NK-92 treated with Interleukin-12 subunit alpha and Interleukin-12 subunit beta, amount 100 ng/mL, for 24 hours (cell line): ENCODE data around the gene PTPN13.
"Not testable (repeated sequence)": the region's sequence is repeated elsewhere in the genome, so short reads cannot be mapped to it uniquely, and the experiment has no call there.

ENCODE experiments used
- DNase-seq: peaks from one replicate; lab custom pipeline; 2025; lab: John Stamatoyannopoulos, UW

PTPN13 gene

DNA sequence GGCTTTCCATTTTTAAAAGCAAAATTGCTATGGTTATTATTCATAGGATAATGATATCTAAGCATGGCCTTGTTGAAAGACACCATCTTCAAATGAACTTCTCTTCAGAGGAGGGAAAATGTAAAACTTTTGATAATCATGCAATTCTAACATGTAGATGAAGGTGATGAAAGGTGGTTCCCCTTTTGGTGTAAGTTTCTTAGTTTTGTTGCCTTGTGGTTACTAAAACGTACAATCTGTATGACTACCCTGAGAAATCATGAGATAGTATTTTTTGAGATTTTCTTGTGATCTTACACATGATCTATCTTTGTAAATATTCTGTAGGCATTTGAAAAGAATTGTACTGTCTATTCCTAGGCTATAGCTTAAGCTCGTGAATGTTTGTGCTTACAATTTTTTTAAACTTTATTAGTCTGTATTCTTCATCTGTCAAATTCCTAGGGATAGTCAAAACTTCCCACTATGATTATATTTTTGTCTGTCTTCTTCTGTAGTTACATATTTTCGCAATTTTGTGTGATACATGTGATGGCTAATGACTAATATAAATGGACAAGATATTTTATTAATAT, 47.5 kb downstream of the PTPN13 start:
- DNase-seq, result no peak

DNA sequence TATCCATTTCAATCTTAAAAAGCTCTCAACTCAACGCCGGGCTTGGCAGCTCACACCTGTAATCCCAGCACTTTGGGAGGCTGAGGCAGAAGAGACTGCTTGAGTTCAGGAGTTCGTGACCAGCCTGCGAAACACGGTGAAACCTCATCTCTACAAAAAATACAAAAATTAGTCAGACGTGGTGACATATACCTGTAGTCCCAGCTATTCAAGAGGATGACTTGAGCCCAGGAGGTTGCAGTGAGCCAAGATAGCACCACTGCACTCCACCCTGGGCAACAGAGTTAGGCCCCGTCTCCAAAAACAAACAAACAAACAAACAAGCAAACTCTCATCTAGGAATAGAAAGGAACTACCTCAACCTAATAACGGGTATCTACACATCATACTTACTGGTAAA, 50.8 kb downstream of the PTPN13 start:
- no peak for DNase-seq

DNA sequence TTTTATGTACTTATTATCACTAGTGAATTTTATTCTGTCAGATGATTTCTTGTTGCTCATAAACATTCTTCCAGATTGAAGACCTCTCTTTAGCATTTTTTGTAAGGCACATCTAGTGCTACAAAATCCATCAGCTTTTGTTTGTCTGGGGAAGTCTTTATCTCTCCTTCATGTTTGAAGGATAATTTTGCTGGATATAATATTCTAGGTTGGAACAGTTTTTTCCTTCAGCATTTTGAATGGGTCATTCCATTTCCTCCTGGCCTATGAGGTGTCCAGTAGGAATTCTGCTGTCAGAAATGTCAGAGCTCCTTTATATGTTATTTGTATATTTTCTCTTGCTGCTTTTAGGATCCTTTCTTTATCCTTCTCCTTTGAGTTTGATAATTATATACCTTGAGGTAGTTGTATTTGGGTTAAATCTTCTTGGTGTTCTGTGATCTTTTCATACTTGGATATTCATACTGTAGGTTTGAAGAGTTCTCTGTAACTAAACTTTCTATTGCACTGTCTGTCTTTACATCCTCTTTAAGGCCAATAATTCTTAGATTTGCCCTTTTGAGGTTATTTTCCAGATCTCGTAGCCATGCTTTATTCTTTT, 58.3 kb downstream of the PTPN13 start:
- no peak for DNase-seq

DNA sequence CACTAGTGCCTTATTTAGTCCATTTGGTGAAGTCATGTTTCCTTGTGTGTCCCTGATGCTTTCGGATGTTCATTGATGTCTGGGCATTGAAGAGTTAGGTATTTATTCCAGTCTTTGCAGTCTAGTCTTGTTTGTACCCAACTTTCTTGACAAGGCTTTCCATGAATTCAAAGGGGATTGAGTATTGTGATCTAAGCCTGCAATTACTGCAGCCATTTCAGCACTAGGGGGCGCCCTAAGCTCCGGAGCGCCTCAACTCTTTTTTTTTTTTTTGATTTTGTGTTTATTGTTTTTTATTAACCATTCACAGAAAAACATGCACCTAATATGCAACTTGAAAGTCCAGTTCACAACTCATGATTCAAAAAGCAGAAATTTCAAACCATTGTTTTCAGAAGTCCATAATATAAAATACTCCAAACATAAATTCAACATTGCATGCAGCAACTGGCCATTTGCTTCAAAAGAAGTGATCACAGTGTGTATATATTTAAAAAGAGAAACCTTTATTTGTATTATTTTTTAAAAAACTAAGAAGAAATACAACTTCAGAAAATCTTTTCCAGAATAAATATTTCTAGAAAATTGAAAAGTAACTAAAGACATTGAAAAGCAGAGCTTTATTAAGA, 59.2 kb downstream of the PTPN13 start:
- DNase-seq, result no peak

DNA sequence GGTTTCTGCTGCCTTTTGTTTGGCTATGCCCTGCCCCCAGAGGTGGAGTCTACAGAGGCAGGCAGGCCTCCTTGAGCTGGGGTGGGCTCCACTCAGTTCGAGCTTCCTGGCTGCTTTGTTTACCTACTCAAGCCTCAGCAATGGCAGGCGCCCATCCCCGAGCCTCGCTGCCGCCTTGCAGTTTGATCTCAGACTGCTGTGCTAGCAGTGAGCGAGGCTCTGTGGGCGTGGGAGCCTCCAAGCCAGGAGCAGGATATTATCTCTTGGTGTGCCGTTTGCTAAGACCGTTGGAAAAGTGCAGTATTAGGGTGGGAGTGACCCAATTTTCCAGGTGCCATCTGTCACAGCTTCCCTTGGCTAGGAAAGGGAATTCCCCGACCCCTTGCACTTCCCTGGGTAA, 62.7 kb downstream of the PTPN13 start:
- DNase-seq, result not testable (repeated sequence)

DNA sequence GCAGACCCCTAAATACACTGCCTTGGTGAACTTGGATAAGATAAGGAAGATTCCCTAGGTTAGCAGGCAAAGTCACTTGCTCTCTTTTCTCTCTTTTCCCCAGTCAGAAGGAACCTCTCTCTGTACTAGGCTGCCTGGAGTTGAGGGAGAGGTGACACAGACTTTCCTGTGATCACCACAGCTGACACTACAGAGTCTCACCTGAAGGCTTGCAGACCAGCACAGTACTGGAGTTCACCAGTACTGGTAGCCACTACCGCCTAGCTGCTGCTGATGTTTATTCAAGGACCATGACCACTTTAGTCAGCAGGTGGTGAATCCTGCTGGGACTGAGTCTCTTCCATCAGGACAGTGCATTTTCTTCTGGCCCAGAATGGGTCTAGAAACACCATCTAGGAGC, 63.3 kb downstream of the PTPN13 start:
- DNase-seq, result no peak

DNA sequence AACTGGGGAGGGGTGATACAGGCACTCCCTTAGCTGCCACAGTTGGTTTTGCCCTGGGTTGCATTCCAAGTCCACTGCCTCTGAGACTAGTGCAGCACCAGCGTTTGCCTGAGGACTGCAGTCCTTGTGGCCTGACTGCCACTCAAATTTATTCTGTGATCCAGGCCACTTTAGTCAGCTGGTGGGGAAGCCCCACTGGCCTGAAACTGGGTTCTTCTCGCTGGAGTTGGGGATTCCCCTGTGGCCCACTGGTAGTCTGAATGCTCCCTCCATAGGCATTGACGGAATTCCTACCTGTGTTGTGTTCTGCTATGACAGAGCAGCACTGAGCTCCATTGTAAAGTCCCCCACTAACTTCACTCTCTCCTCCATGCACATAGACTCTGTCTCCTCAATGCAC, 63.8 kb downstream of the PTPN13 start:
- no peak for DNase-seq

DNA sequence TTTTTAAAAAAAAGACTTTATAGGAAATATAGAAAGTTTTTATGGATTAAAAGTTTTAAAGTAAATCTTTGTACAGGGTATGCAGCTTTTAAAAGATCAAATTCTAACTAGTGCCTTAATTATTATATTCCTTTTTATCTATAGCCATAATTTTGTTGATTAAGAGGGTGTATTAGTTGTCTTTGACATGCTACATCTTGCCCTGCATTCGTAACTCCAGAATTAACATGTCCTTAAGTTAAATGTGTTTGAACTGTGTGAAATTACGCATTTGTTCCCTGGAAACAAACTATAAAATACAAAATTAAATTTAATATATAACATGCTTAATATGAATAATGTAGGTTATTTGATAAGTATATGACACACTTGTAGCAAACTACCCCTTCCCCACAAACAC, 66.3 kb downstream of the PTPN13 start:
- DNase-seq, result no peak

DNA sequence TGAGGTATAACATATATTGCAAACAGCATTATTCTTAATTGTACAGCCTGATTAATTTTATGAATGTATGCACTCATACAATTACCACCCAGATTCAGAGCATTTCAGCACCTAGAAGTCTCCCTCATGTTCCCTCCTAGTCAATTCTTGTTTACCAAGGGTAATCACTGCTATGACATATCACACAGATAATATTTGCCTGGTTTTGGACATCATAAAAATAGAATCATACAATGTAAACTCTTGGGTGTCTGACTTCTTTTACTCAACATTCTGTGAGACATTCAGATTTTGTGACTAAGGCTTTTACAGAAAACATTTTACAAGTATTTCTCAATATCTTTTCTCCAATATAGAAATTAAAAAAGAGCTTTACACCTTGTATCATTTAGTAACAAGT, 66.9 kb downstream of the PTPN13 start:
- no peak for DNase-seq

DNA sequence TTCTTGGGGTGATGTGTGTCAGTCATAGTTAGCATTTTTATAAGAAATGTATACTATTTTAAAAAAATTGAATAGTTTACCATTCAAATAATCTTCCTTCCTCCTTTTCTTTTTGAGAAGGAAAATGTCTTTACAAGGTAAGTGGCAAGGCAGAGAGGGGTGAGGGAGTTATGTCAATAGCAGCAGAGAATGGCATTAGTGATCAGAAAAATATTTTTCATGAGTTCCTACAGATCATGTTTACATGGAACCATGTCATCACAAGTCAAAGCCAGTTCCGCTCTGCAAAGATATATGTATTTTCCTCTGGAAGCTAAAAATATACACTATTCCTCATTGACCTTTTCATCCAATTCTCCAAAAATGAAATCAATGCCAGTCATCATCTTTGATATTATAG, 67.3 kb downstream of the PTPN13 start:
- no peak for DNase-seq

DNA sequence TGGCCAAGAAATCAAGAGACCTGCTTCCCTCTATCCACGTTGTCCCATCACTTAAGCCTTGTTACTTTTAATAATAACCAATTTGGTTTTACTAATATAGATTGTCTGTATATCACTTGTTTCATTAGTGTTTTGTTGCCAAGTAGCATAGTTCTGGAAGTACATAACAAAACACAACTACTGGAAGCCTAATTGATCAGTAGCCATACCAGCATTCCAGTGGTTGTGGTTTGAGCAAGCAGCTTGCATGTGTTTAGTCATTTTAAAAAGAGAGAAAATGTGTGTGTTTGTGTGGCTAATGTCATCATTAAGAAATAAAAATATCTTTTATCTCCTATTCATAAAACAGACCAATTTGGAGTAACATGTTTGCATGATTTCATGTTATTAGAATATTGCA, 70.8 kb downstream of the PTPN13 start:
- DNase-seq, result no peak

DNA sequence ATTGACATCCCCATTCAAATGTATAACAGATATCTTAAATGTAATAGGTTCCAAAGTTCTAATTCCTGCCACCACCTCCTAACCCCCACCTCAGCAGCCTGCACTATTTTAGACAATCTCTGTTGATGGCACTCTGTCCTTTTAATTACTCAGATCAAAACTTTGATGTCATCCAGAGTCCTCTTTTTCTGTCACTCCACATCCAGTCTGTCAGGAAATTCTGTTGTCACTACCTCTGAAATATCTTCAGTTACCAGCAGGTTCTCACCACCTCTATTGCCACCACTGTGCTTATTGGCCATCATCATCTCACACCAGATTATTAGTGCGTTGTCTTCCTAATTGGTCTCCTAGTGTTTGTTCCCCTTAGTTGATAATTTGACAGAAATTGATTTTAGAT, 76.2 kb downstream of the PTPN13 start:
- no peak for DNase-seq

DNA sequence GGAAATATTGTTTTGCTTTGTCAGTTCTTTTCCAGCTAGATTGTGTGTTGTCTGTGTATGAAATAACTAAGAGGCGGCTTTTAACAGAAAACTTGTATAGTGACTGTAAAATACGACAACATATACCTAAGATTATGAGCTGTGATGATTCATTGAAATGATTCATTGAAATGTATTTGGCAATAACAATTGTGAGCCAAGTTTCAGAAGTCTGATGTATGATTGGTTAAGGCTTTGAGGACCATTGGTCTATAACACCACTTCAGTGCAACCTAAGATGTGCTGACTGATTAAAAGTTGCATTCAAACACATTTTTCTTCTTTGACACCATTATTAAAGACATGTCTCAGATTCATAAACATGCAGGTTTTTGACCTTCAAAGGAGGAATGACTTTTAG, 76.6 kb downstream of the PTPN13 start:
- no peak for DNase-seq

DNA sequence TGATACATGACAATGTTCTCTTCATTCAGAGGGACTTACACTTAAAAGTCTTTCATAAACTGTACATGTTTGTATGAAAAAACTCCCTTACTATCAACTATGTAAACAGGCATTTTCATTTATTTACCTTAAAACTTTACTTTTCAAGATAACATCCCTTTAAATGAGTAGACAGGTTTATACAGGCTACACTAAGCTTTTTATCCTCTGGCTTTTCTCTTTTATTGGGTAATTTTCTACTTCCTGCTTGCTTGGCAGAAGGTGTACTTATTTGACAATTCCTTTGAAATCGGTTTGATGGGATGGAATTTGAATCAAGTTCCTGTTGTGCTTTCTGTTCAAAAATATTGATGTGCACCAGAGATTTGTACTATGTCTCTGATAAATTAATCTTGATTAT, 81.4 kb downstream of the PTPN13 start:
- DNase-seq, result no peak

DNA sequence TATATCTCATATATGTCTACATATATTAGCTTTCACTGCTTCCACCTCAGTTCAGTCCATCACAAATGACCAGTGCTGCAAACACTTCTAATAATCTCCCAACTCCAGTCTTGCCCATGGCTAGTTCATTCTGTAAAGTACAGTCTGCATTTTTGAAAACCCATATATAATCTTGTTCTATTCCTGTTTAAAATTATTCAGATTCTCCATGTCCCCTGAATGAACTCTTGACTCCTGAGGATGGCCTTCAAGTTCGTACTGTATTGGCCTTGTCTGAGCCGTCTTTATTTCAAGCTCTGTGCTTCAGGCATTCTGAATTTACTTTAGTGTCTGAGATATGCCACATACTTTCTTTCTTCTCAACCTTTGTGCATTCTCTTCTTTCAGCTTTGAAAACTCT, 84.7 kb downstream of the PTPN13 start:
- no peak for DNase-seq

DNA sequence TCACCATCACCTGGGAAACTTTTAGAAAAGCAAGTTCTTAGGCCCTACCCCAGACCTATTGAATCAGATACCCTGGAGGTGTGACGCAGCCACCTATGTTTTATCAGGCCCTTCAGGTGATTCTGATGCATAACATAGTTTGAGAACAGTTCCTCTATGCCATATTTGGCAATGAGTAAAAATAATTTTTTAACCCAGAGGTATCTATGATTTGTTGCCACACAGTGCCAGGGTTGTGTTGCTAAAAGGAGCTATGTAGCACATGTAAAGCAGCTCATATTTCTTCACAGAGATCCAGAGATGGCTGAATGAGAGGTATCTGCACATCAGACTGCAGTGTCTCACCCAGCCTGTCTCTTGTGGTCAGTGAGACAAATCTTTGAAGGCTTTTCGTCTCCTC, 85.3 kb downstream of the PTPN13 start:
- DNase-seq, result no peak

DNA sequence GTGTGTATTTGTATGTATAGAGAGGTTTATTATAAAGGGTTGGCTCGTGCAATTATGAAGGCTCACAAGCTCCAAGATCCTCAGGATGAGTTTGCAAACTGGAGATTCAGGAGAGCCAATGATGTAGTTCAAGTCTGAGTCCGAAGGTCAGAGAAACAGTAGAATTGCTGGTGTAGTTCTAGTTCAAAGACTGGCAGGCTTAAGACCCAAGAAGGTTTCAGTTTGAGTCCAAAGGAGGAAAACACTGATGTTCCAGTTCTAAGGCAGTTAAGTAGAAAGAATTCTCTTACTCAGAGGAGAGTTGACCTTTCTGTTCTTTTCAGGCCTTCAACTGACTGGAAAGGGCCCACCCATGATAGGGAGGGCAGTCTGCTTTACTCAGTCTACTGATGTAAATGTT, 89.1 kb downstream of the PTPN13 start:
- DNase-seq, result no peak

DNA sequence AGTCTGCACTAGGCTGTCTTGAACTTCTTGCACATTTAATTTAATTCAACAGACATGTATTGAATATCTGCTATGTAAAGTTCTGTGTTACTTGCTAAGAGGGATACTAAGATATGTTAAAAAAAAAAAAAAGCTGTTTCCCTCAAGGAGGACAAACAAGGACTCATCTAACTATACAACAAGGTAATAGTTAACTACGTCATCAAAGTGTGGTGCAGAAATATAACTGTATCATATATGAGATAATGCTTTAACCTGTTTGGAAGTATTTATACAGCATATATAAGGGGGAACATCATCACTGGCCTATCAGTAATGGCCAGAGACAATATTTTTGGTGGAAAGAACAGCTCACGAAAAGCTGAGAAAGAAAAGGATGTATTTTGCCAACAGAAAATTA, 89.9 kb downstream of the PTPN13 start:
- no peak for DNase-seq

DNA sequence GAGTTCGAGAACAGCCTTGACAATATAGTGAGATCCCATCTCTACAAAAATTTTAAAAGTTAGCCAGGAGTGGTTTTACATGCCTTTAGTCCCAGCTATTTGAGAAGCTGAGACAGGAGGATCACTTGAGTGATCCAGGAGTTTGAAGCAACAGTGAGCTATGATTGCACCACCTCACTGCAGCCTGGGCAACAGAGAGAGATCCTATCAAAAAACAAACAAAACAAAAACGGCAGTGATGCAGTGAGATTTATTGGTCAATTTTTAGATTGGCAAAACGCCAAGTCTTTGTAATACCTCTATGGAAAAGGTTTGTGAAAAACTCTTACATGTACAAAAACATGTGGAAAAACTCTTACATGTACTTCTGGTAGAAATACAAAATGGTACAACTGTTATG, 91.3 kb downstream of the PTPN13 start:
- DNase-seq, result no peak

DNA sequence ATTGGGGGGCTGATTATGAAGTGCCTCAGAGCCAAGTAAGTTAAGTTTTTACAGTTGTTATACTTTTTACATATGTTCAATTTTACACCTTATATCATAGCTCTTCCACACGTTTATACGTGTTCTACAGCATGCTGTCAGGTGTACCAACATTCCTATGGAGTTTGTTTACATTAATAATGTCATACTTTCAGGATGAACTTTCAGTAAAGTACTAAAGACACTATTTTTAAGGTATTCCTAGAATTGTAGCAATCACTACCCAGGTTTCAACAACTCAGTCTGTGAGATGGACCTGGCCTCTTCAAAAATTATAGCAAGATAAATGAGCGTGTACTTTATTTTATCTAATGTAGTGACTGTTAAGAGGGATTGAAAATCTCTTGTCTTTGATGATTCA, 92.6 kb downstream of the PTPN13 start:
- no peak for DNase-seq

DNA sequence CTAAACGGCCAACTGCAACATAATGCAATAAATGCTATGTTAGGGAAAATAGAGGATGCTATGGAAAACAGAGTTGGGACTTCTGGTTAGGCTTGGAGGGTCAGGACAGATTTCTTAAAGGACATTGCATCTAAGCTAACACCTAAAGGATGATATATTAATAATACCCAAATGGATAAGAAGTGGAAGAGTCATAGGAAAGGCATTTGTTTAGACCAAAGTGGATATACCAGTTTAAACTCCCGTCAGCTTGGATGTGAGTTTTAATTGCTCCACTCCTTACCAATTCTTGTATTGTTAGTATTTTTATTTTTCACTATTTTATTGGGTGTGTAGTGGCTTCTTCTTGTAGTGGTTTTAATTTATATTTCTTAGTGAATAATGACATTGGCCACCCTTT, 93.9 kb downstream of the PTPN13 start:
- no peak for DNase-seq

DNA sequence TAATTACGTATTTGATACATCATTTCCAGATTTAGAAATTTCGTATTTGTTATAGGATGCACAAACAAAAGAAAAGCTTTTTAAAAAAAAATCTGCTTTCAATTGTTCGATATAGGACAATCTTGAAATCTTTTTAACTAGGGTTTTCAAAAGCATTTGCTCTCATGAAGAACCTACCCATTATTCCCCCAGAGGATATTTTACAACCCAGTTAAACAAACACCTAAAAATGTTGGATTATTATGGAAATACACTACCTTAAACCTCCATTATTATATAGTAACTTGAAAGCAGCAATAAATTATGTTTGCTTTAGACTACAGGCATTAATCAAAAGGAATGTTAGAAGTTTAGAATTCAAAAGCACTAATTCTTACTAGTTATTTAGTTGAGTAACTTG, 110.5 kb downstream of the PTPN13 start:
- DNase-seq, result no peak

DNA sequence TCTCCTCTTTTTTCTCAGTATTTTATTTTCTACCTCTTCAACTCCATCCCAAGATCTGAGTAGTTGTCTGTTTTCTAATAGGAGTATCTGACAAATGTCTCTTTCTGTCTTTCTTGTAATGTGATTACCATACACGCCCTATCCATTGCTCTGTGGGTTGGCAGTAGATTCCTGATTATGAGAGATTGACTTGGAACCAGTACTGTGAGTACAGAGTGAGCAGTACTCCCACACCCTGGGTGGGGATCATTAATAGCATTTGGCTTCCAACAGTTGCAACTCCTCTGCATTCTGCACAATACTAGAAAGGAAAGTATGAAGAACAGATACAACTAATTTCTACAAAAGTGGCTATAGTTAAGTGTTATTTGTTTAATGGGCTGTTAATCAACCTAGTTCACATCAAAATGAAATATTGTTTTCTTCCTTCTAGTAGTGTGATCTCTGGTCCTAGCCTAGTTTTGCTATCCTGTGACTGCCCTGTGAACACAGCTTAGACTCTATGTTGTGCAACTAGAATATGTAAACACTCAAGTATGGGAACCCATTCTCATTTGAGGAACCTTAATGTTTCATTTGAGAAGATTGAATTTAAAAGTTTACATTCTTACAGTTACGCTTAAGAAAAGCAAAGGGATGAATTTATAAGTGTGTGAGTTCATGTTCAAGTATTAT, 112.9 kb downstream of the PTPN13 start:
- no peak for DNase-seq

DNA sequence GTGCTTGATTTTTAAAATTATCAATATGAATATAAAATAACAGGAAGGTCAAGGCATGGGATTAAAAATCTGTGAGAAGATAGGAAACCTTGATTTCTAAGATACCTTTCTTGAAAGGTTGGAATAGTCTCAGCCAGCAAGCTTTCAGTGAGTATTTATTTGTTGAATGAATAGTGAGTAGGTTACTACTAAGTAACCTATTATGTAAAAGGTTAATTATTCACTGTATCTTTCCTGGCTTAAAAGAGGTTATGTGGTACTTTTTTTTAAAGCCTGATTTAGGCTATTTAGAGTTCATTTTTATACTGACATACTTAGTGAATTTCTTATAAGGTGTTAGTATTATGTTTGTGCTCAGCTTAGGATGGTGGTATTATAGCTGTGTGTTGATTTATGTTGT, 123.5 kb downstream of the PTPN13 start:
- DNase-seq, result no peak
